ENCODE data around the gene SLC7A6. TPM values are rescaled to one million over a fixed set of nuclear protein-coding genes. Genes with fewer than 3 reads are reported as not detected.

SLC7A6 gene
- total RNA-seq, 1 donor from 2014 or later: 9.4 TPM

DNA sequence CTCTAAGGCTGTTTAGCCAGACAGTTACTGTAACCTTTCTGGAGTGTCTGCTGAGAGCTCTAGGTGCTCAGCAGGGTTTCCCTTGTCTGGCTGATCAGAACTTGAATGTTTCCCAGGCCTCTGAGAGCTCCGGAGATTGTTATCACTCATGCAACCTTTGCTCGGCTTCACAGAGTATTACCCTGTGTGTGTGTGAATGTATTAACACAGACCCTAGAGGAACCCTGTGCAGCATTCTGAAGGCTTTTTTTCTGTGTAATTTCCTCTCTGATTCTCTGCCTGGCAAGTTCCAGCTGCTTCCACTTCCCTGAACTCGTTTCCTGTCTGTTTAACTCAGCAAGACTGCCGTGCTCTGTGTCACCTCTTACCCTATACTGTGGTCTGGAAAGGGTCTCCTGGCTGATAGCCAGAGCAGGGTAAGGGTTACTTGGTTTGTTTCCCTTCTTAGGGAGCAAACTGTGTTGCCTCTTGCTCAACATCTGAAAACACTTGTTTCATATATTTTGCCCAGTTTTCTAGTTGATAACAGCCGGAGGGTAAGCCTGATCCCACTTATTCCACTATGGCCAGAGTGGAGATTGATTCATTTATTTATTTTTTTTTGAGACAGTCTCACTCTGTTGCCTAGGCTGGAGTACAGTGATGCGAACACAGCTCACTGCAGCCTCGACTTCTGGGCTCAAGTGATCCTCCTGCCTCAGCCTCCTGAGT lies 68.2 kb downstream of the SLC7A6 start:
- no peak overlapping the region for H3K4me3 ChIP-seq (ENCODE audit: low read length in 3 of 3)
- peaks cover 12 to 26% (median 21%) of the 10 kb centered on the region in 3 donors for H3K4me1 ChIP-seq (ENCODE audit: control insufficient read depth in 3 of 3, insufficient read depth in 3 of 3, low read length in 3 of 3)
- H3K36me3 ChIP-seq (ENCODE audit: control insufficient read depth in 3 of 3, insufficient read depth in 3 of 3, low read length in 3 of 3): peaks cover 13 to 23% (median 15%) of the 10 kb centered on the region in 3 donors
- H3K9ac ChIP-seq (ENCODE audit: low read depth in 1 of 3, low read length in 3 of 3): peak overlapping the region in 1 of 3 donors; percentile 57
- H3K27ac ChIP-seq (ENCODE audit: low read depth, low read length): peak overlapping the region; percentile 19
- no peaks in the 10 kb centered on the region for H3K27me3 ChIP-seq (ENCODE audit: control insufficient read depth in 3 of 3, insufficient read depth in 3 of 3, low read length in 3 of 3)
- no peaks in the 10 kb centered on the region for H3K9me3 ChIP-seq (ENCODE audit: control insufficient read depth in 3 of 3, low read length in 3 of 3)

DNA sequence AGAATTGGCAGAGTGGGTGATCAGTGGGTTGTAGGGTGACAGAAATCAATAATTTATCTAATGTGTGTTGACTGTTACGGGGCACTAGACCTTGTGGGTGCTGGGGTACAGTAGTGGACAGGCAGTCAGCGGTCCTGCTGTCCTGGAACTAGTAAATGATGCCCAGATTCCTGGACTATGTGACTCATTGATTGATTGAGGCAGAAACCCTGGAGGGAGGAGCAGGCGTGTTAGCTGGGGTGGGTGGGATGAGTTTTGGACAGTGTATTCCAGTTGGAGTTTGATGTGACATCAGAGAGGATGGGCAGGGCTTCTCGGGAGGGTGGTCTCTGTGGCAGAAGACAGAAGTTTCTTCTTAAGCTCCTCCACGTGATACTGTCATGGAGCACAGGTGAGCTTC lies 70.8 kb downstream of the SLC7A6 start:
- Histone ChIP-seq H3K9ac (ENCODE audit: low read depth in 1 of 3, low read length in 3 of 3) (no peak overlapping the region), H3K4me1 (ENCODE audit: control insufficient read depth in 3 of 3, insufficient read depth in 3 of 3, low read length in 3 of 3) (peaks cover 11 to 19% (median 12%) of the 10 kb centered on the region in 3 donors), H3K4me3 (ENCODE audit: low read length in 3 of 3) (no peak overlapping the region), H3K9me3 (ENCODE audit: control insufficient read depth in 3 of 3, low read length in 3 of 3) (no peaks in the 10 kb centered on the region), H3K36me3 (ENCODE audit: control insufficient read depth in 3 of 3, insufficient read depth in 3 of 3, low read length in 3 of 3) (peaks cover 36 to 43% (median 39%) of the 10 kb centered on the region in 3 donors), H3K27me3 (ENCODE audit: control insufficient read depth in 3 of 3, insufficient read depth in 3 of 3, low read length in 3 of 3) (no peaks in the 10 kb centered on the region), H3K27ac (ENCODE audit: low read depth, low read length) (no peak overlapping the region)

DNA sequence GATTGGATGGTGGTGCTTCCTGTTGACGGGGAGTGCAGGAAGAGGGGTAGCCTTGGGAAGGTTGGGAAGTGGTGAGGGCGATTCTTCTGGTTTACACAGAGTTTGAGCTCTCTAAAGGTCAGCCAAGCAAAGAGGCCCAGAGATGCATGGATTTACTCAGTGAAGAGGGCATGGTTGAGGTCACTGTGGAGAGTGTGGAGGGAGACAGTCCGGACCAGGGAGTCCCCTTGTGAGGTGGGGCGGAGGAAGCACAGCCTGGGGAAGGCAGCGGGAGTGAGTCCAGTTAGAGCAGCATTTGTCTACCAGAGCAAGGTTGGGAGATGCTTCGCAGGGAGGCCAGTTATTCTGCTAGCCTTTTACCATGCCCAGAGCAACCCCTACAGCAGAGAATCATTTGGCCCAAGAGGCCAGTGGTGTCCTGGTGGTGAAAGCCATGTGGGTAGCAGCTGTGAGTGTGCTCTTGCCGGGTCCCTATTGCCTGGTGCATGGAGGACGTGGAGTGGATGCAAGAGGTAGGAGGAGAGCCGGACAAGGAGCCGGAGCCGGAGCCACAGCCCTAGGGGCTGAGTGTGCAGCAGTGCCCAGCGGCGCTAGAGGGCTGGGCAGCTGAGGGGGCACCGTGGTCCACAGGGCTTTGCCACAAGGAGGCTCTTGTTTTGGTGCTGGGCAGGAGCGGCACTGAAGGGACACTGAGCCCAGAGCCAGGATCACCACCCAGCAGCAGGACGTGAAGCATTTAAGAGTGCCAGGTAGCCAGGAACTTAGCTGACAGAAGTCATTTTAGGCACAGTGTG lies 74.2 kb downstream of the SLC7A6 start:
- Histone ChIP-seq H3K27me3 (ENCODE audit: control insufficient read depth in 3 of 3, insufficient read depth in 3 of 3, low read length in 3 of 3) (no peaks in the 10 kb centered on the region), H3K36me3 (ENCODE audit: control insufficient read depth in 3 of 3, insufficient read depth in 3 of 3, low read length in 3 of 3) (peaks cover 45 to 54% (median 47%) of the 10 kb centered on the region in 3 donors), H3K9me3 (ENCODE audit: control insufficient read depth in 3 of 3, low read length in 3 of 3) (no peaks in the 10 kb centered on the region), H3K27ac (ENCODE audit: low read depth, low read length) (no peak overlapping the region), H3K4me1 (ENCODE audit: control insufficient read depth in 3 of 3, insufficient read depth in 3 of 3, low read length in 3 of 3) (peaks cover 15 to 33% (median 27%) of the 10 kb centered on the region in 3 donors), H3K9ac (ENCODE audit: low read depth in 1 of 3, low read length in 3 of 3) (peak overlapping the region in 1 of 3 donors; percentile 16), H3K4me3 (ENCODE audit: low read length in 3 of 3) (no peak overlapping the region)

DNA sequence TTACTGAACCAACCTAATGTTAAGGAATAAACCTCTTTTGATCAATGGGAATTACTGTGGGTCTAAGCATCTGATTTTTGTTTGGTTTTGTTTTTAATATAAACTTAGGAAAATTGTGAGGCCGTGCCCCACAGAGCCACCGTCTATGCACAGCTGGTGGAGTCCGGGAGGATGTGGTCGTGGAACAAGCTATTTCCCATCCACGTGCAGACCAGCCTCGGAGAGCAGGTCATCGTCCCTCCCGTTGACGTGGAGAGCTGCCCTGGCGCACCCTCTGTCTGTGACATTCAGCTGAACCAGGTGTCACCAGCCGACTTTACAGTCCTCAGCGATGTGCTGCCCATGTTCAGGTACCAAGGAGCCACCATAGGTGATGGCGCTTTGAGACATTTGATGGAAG lies 74.9 kb downstream of the SLC7A6 start:
- Histone ChIP-seq H3K4me3 (ENCODE audit: low read length in 3 of 3) (no peak overlapping the region), H3K27me3 (ENCODE audit: control insufficient read depth in 3 of 3, insufficient read depth in 3 of 3, low read length in 3 of 3) (no peaks in the 10 kb centered on the region), H3K9me3 (ENCODE audit: control insufficient read depth in 3 of 3, low read length in 3 of 3) (no peaks in the 10 kb centered on the region), H3K36me3 (ENCODE audit: control insufficient read depth in 3 of 3, insufficient read depth in 3 of 3, low read length in 3 of 3) (peaks cover 45 to 61% (median 49%) of the 10 kb centered on the region in 3 donors), H3K27ac (ENCODE audit: low read depth, low read length) (no peak overlapping the region), H3K4me1 (ENCODE audit: control insufficient read depth in 3 of 3, insufficient read depth in 3 of 3, low read length in 3 of 3) (peaks cover 16 to 34% (median 28%) of the 10 kb centered on the region in 3 donors), H3K9ac (ENCODE audit: low read depth in 1 of 3, low read length in 3 of 3) (no peak overlapping the region)

DNA sequence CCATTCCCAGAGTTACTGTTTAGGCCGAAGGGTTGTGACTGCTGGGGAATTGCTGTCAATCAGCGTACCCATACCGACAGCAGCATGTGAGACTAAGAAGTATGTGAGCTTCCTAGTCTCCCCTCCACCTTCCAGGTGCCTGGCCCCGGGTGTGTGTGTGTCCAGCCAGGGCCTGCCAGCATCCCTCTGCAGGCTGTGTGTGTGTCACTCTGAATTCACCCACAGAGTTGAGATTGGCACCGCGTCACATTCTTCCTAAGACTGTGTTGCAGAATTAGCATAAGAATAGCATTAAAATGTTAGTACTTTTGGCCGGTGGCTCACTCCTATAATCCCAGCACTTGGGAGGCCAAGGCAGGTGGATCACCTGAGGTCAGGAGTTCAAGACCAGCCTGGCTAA lies 78.3 kb downstream of the SLC7A6 start:
- H3K27ac ChIP-seq (ENCODE audit: low read depth, low read length): no peak overlapping the region

DNA sequence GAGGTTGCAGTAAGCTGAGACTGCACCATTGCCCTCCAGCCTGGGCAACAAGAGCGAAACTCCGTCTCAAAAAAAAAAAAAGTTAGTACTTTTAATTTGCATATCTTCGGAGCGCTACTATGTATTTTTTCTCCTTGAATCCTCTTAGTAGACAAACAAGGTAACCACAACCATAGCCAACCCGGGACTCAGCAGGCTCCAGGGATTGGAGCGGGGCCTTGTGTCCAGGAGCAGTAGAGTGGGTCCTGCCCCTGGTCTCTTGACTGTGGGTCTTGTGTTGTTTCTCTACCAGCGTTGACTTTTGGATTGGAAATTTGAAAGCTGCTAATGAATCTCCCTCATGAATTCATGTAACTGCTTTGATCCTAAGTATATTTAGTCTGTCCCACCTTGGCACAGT lies 78.8 kb downstream of the SLC7A6 start:
- peaks cover 52 to 64% (median 56%) of the 10 kb centered on the region in 3 donors for H3K36me3 ChIP-seq (ENCODE audit: control insufficient read depth in 3 of 3, insufficient read depth in 3 of 3, low read length in 3 of 3)
- no peaks in the 10 kb centered on the region for H3K9me3 ChIP-seq (ENCODE audit: control insufficient read depth in 3 of 3, low read length in 3 of 3)
- peaks cover 42 to 69% (median 57%) of the 10 kb centered on the region in 3 donors for H3K4me1 ChIP-seq (ENCODE audit: control insufficient read depth in 3 of 3, insufficient read depth in 3 of 3, low read length in 3 of 3)
- H3K27me3 ChIP-seq (ENCODE audit: control insufficient read depth in 3 of 3, insufficient read depth in 3 of 3, low read length in 3 of 3): no peaks in the 10 kb centered on the region
- H3K9ac ChIP-seq (ENCODE audit: low read depth in 1 of 3, low read length in 3 of 3): no peak overlapping the region
- no peak overlapping the region for H3K4me3 ChIP-seq (ENCODE audit: low read length in 3 of 3)
- no peak overlapping the region for H3K27ac ChIP-seq (ENCODE audit: low read depth, low read length)

More for the DNA sequence above, 78.3 kb downstream of the SLC7A6 start:
- Histone ChIP-seq H3K4me1 (ENCODE audit: control insufficient read depth in 3 of 3, insufficient read depth in 3 of 3, low read length in 3 of 3) (peaks cover 37 to 66% (median 54%) of the 10 kb centered on the region in 3 donors), H3K36me3 (ENCODE audit: control insufficient read depth in 3 of 3, insufficient read depth in 3 of 3, low read length in 3 of 3) (peaks cover 54 to 66% (median 56%) of the 10 kb centered on the region in 3 donors), H3K27me3 (ENCODE audit: control insufficient read depth in 3 of 3, insufficient read depth in 3 of 3, low read length in 3 of 3) (no peaks in the 10 kb centered on the region), H3K9ac (ENCODE audit: low read depth in 1 of 3, low read length in 3 of 3) (peak overlapping the region in 1 of 3 donors; percentile 6), H3K9me3 (ENCODE audit: control insufficient read depth in 3 of 3, low read length in 3 of 3) (no peaks in the 10 kb centered on the region), H3K4me3 (ENCODE audit: low read length in 3 of 3) (no peak overlapping the region)

DNA sequence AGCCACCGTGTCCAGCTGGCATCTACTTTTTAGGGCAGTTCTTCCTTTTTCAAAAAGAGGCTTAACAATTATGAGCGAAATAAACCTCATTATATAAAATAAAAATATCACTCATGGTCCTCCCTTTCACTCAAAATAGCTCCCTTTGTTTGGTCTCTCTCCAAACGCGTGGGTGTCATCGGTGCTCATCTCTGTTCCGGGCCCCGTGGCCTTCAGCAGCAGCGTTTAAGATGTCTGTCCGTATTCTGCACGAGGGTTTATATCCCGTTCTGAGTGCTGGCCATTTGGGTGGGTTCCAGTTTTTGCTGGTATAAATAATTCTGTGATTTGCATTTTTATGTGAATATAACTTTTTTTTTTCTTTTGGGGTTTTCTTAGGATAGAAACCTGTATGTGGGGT lies 79.9 kb downstream of the SLC7A6 start:
- peaks cover 51 to 59% (median 56%) of the 10 kb centered on the region in 3 donors for H3K36me3 ChIP-seq (ENCODE audit: control insufficient read depth in 3 of 3, insufficient read depth in 3 of 3, low read length in 3 of 3)

DNA sequence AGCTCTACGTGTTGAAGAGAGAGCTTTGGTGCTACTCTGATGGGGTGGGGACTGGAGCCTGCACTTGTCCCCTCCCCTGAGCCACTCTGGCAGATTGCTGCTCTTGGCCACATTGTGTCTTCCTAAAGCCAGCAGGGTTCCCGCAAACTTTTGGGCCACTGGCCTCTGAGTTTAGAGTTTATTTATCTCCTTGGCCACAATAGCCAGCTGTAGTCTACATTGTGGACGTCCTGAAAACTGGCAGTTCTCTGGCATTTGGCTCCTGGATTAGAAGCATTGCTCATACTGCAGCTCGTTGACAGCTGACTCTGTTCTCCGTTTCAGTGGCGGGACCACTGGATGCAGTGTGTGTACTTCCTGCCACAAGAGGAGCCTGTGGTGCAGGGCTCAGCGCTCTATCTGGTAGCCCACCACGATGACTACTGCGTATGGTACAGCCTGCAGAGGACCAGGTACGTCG lies 81.1 kb downstream of the SLC7A6 start:
- peak overlapping the region; percentile 58 to 79 (median 71) for H3K9ac ChIP-seq (ENCODE audit: low read depth in 1 of 3, low read length in 3 of 3)
- H3K9me3 ChIP-seq (ENCODE audit: control insufficient read depth in 3 of 3, low read length in 3 of 3): no peaks in the 10 kb centered on the region
- peaks cover 46 to 55% (median 53%) of the 10 kb centered on the region in 3 donors for H3K36me3 ChIP-seq (ENCODE audit: control insufficient read depth in 3 of 3, insufficient read depth in 3 of 3, low read length in 3 of 3)
- no peaks in the 10 kb centered on the region for H3K27me3 ChIP-seq (ENCODE audit: control insufficient read depth in 3 of 3, insufficient read depth in 3 of 3, low read length in 3 of 3)
- H3K4me1 ChIP-seq (ENCODE audit: control insufficient read depth in 3 of 3, insufficient read depth in 3 of 3, low read length in 3 of 3): peaks cover 50 to 76% (median 63%) of the 10 kb centered on the region in 3 donors
- H3K27ac ChIP-seq (ENCODE audit: low read depth, low read length): peak overlapping the region; percentile 90
- peak overlapping the region in 2 of 3 donors; percentile 41 to 67 for H3K4me3 ChIP-seq (ENCODE audit: low read length in 3 of 3)

More for the DNA sequence above, 79.9 kb downstream of the SLC7A6 start:
- H3K27ac ChIP-seq (ENCODE audit: low read depth, low read length): peak overlapping the region; percentile 11
- H3K27me3 ChIP-seq (ENCODE audit: control insufficient read depth in 3 of 3, insufficient read depth in 3 of 3, low read length in 3 of 3): no peaks in the 10 kb centered on the region
- peak overlapping the region in 2 of 3 donors; percentile 3 to 51 for H3K9ac ChIP-seq (ENCODE audit: low read depth in 1 of 3, low read length in 3 of 3)
- H3K4me1 ChIP-seq (ENCODE audit: control insufficient read depth in 3 of 3, insufficient read depth in 3 of 3, low read length in 3 of 3): peaks cover 50 to 75% (median 61%) of the 10 kb centered on the region in 3 donors
- H3K4me3 ChIP-seq (ENCODE audit: low read length in 3 of 3): no peak overlapping the region
- H3K9me3 ChIP-seq (ENCODE audit: control insufficient read depth in 3 of 3, low read length in 3 of 3): no peaks in the 10 kb centered on the region

DNA sequence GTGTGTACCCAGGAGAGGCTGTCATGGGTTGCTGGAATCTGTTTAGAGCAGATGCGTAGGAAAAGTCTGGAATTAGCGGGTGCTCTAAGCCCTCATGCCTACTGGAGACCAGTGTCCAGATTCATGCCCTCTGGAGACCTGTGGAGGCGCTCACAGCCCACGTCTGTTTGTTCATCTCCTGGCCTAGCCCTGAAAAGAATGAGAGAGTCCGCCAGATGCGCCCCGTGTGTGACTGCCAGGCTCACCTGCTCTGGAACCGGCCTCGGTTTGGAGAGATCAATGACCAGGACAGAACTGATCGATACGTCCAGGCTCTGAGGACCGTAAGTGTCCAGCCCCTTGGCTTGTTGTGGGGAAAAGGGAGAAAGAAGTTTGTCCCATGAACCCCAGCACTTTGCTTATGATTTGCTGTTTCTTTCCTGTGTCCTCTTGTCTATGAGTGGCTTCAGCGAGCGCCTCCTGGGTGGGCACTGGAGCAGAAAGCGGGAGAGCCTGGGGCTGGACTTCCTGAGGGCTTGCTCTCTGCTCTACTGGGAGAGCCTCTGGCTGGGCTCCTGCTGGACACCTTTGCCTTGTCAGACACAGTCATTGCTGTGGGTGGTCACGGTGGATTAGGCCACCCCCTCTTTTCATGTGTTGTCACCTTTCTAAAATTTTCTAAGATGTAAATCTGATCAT lies 81.8 kb downstream of the SLC7A6 start:
- H3K27me3 ChIP-seq (ENCODE audit: control insufficient read depth in 3 of 3, insufficient read depth in 3 of 3, low read length in 3 of 3): no peaks in the 10 kb centered on the region
- peak overlapping the region; percentile 90 for H3K27ac ChIP-seq (ENCODE audit: low read depth, low read length)
- peak overlapping the region; percentile 41 to 67 (median 57) for H3K4me3 ChIP-seq (ENCODE audit: low read length in 3 of 3)
- peaks cover 42 to 55% (median 49%) of the 10 kb centered on the region in 3 donors for H3K36me3 ChIP-seq (ENCODE audit: control insufficient read depth in 3 of 3, insufficient read depth in 3 of 3, low read length in 3 of 3)
- H3K9me3 ChIP-seq (ENCODE audit: control insufficient read depth in 3 of 3, low read length in 3 of 3): no peaks in the 10 kb centered on the region
- H3K9ac ChIP-seq (ENCODE audit: low read depth in 1 of 3, low read length in 3 of 3): peak overlapping the region; percentile 58 to 79 (median 71)
- H3K4me1 ChIP-seq (ENCODE audit: control insufficient read depth in 3 of 3, insufficient read depth in 3 of 3, low read length in 3 of 3): peaks cover 50 to 70% (median 61%) of the 10 kb centered on the region in 3 donors

Data from skeletal muscle tissue (tissue), 4 donors.